Activated T-helper 2 cell treated with anti-CD3 and anti-CD28 coated beads, Interferon-gamma antibody, Interleukin-2, Interleukin-4, amounts not matched to agents 10 μg/mL and 5 μg/mL and 100 μg/mL, durations not matched to agents 14 hours and 24 hours and 36 hours (primary cell): ENCODE results near the gene GNB1L. TPM values are rescaled to one million over a fixed set of nuclear protein-coding genes. Genes with fewer than 3 reads are reported as not detected.

ENCODE experiments used
- DNase-seq: peaks from one replicate; pipeline ENCODE4 v3.0.0; 2021; ENCODE audit warnings: low spot score
- H3K27ac Mint-ChIP-seq: one replicate; pipeline ENCODE4 v1.8.0; 2021; ENCODE audit warnings: mixed read lengths
- H3K27me3 Mint-ChIP-seq: one replicate; pipeline ENCODE4 v1.8.0; 2021; ENCODE audit warnings: low read depth, mixed read lengths
- H3K36me3 Mint-ChIP-seq: one replicate; pipeline ENCODE4 v1.8.0; 2021; ENCODE audit warnings: low read depth, mixed read lengths
- H3K4me1 Mint-ChIP-seq: one replicate; pipeline ENCODE4 v1.8.0; 2021; ENCODE audit warnings: low read depth, mixed read lengths
- H3K4me3 Mint-ChIP-seq: one replicate; pipeline ENCODE4 v1.8.0; 2021; ENCODE audit warnings: low read depth, mild to moderate bottlenecking, moderate library complexity, mixed read lengths
- H3K9me3 Mint-ChIP-seq: one replicate; pipeline ENCODE4 v1.8.0; 2021; ENCODE audit warnings: mixed read lengths
- intact Hi-C: fragments of 100-400 bp; cut with micrococcal nuclease; formaldehyde crosslinking; loops from one replicate; pipeline ENCODE4 v1.15.1; 2023
- total RNA-seq: library from RNA; stranded (reverse); gene quantifications from 2 replicates; pipeline ENCODE4 v1.2.3, GENCODE V29; 2022

Gene GNB1L
- total RNA-seq, 1 donor from 2014 or later: 14.7 TPM

- intact Hi-C loops: no loop called here
- Mint-ChIP-seq H3K4me3 (no peak overlapping the region), H3K9me3 (no peaks in the 10 kb centered on the region), H3K4me1 (peaks cover 1% of the 10 kb centered on the region), H3K27ac (no peak overlapping the region), H3K27me3 (peaks cover 23% of the 10 kb centered on the region), H3K36me3 (no peaks in the 10 kb centered on the region)
- no peak for DNase-seq
Measured at GRCh38 chr22:19750507-19751490, 103.9 kb downstream of the GNB1L start.

DNA sequence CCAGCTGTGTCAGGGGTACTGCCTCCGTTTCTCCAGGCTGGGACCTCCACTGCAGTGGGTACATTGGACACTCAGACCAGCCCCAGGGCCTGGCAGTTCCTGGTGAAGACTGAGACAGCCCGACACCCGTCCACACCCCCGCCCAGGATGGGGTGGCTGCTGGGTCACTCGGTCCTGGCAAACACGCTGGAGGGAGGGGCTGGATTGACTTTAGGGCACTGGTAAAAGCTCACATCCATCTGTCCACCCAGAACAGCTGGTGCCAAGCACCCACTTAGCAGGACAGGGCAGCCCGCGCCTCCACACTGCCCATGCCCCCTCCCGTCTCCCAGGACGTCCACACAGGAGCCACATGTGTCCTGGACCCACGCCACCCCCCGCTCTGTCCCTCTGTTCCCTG is 104.8 kb downstream of the GNB1L start:
- no peaks in the 10 kb centered on the region for H3K4me1 Mint-ChIP-seq
- no peak overlapping the region for H3K27ac Mint-ChIP-seq
- peaks cover 19% of the 10 kb centered on the region for H3K27me3 Mint-ChIP-seq
- H3K4me3 Mint-ChIP-seq: no peak overlapping the region
- H3K9me3 Mint-ChIP-seq: no peaks in the 10 kb centered on the region
- DNase-seq: no peak
- intact Hi-C loops: no loop called here
- H3K36me3 Mint-ChIP-seq: no peaks in the 10 kb centered on the region

GRCh38 chr22:19748991-19749664 is 105.5 kb downstream of the GNB1L start:
- Mint-ChIP-seq H3K27ac (no peak overlapping the region), H3K27me3 (peaks cover 13% of the 10 kb centered on the region), H3K9me3 (no peaks in the 10 kb centered on the region), H3K36me3 (no peaks in the 10 kb centered on the region), H3K4me3 (no peak overlapping the region), H3K4me1 (no peaks in the 10 kb centered on the region)
- no peak for DNase-seq
- intact Hi-C loops: no loop called here

GRCh38 chr22:19748139-19748538 is 106.5 kb downstream of the GNB1L start:
- Mint-ChIP-seq H3K36me3 (no peaks in the 10 kb centered on the region), H3K9me3 (no peaks in the 10 kb centered on the region), H3K4me3 (no peak overlapping the region), H3K27ac (no peak overlapping the region), H3K27me3 (peaks cover 5% of the 10 kb centered on the region), H3K4me1 (no peaks in the 10 kb centered on the region)
- intact Hi-C loops: no loop called here
- DNase-seq: no peak

GRCh38 chr22:19747551-19747950 is 107.1 kb downstream of the GNB1L start:
- no peaks in the 10 kb centered on the region for H3K36me3 Mint-ChIP-seq
- H3K4me3 Mint-ChIP-seq: no peak overlapping the region
- H3K27ac Mint-ChIP-seq: no peak overlapping the region
- H3K27me3 Mint-ChIP-seq: peaks cover under 1% of the 10 kb centered on the region
- DNase-seq: no peak
- no peaks in the 10 kb centered on the region for H3K9me3 Mint-ChIP-seq
- intact Hi-C loops: no loop called here
- H3K4me1 Mint-ChIP-seq: no peaks in the 10 kb centered on the region

- no peaks in the 10 kb centered on the region for H3K27me3 Mint-ChIP-seq
- intact Hi-C loops: no loop called here
Measured at GRCh38 chr22:19746726-19747125, 107.9 kb downstream of the GNB1L start.

DNA sequence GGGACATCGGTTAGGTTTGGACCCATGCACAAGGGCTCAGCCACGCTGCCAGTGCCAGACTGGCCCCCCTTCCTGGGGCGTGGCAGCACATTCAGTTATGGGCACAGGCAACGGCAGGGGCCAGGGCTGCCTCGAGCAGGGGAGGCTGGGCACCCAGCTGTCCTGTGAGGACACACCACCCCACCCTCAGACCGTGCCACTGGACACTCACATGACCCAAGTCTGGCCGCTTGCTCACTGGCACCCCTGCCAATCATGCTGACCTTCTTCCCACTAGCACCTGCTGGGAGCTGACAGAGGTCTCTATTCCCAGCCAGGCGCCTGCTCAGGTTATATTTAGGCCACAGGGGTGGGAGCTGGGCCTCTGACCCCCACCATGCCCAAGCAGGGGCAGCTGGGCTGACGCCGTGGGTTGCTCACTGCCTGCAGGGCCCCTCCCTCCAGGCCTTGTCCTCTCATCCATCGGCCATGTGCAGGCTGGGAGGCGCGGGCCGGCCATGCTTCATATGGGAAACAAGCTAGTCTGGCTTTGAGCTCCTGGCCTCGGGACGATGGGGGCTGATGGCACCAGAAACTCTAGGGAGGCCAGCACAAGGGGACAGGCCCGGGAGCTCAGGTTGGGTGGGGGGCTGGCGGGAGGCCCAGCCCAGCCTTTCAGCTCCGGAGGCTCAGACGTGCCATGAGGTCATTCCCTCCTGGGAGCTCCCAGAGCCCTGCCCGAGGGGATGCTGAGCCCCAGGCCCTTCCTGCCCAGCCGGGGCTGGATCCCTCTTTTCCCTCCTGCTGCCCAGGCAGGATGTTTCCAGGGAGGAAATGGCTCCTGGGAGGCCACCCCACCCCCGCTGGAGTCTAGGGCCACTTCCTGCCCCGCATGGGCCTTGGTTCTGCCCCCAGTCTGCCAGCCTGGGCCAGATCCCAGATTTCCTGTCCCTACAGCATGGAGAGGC is 109.2 kb downstream of the GNB1L start:
- Mint-ChIP-seq H3K9me3 (no peaks in the 10 kb centered on the region), H3K36me3 (no peaks in the 10 kb centered on the region), H3K4me1 (no peaks in the 10 kb centered on the region), H3K4me3 (no peak overlapping the region), H3K27me3 (no peaks in the 10 kb centered on the region), H3K27ac (no peak overlapping the region)
- intact Hi-C loops: no loop called here
- DNase-seq: no peak

More at GRCh38 chr22:19746726-19747125, 107.9 kb downstream of the GNB1L start:
- no peaks in the 10 kb centered on the region for H3K4me1 Mint-ChIP-seq
- no peak for DNase-seq
- no peaks in the 10 kb centered on the region for H3K36me3 Mint-ChIP-seq
- H3K4me3 Mint-ChIP-seq: no peak overlapping the region
- no peaks in the 10 kb centered on the region for H3K9me3 Mint-ChIP-seq
- no peak overlapping the region for H3K27ac Mint-ChIP-seq

- intact Hi-C loops: no loop called here
- H3K9me3 Mint-ChIP-seq: no peaks in the 10 kb centered on the region
- H3K27ac Mint-ChIP-seq: no peak overlapping the region
- H3K4me1 Mint-ChIP-seq: no peaks in the 10 kb centered on the region
- no peak overlapping the region for H3K4me3 Mint-ChIP-seq
- no peak for DNase-seq
- no peaks in the 10 kb centered on the region for H3K27me3 Mint-ChIP-seq
- H3K36me3 Mint-ChIP-seq: no peaks in the 10 kb centered on the region
Measured at GRCh38 chr22:19744350-19745006, 110.2 kb downstream of the GNB1L start.

GRCh38 chr22:19743651-19744050 is 111.0 kb downstream of the GNB1L start:
- DNase-seq: no peak
- intact Hi-C loops: no loop called here
- Mint-ChIP-seq H3K4me1 (no peaks in the 10 kb centered on the region), H3K9me3 (no peaks in the 10 kb centered on the region), H3K36me3 (no peaks in the 10 kb centered on the region), H3K4me3 (no peak overlapping the region), H3K27me3 (no peaks in the 10 kb centered on the region), H3K27ac (no peak overlapping the region)

GRCh38 chr22:19743081-19743480 is 111.6 kb downstream of the GNB1L start:
- Mint-ChIP-seq H3K36me3 (no peaks in the 10 kb centered on the region), H3K9me3 (no peaks in the 10 kb centered on the region), H3K4me3 (no peak overlapping the region), H3K27me3 (no peaks in the 10 kb centered on the region), H3K4me1 (no peaks in the 10 kb centered on the region), H3K27ac (no peak overlapping the region)
- intact Hi-C loops: no loop called here
- no peak for DNase-seq

DNA sequence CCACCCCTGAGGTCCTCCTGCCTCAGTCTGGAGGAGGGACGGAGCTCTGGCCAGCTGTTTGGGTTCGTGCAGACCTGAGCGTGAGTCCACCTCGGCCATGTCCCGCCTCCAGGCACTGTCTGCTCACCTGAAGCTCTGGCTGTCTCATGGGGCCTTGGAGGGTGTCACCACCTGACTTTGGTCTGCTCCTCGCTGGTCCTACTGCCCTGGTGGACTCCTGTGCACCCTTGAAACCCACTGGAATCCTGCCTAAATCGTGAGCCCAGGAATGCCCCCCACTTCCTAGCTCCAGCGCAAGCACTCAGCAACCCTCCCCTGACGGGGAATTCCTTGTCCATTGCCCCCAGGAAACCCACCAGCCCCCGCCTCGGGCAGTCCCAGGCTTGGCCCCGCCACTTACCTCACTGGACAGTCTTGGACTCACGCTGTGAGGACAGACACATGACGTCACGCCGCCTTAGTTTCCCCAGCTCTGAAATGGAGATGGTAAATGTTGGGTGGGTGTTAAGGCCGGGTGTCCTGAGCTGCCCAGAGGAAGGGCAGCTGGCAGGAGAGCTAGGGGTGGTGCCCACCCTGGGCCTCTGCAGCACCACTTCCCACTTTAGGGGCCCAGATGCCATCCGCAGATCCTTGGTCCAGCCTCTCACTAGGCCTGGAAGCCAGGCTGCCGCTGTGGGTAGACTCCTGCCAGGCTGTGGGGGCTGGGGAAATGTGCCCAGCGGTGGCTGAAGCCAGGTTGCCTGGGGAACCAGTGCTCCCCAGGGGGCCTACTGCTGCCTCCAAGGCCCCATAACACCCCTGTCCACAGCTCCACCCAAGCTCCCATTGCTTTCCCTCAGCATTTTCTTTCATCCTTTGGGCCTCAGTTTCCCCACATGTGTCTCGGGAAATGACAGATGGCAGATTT is 112.3 kb downstream of the GNB1L start:
- H3K36me3 Mint-ChIP-seq: no peaks in the 10 kb centered on the region
- DNase-seq: no peak
- H3K27ac Mint-ChIP-seq: no peak overlapping the region
- H3K27me3 Mint-ChIP-seq: no peaks in the 10 kb centered on the region
- no peaks in the 10 kb centered on the region for H3K4me1 Mint-ChIP-seq
- H3K4me3 Mint-ChIP-seq: no peak overlapping the region
- no peaks in the 10 kb centered on the region for H3K9me3 Mint-ChIP-seq
- intact Hi-C loops: no loop called here
